HepG2 (cell line): ENCODE results near the gene MAPK8IP3. TPM values are rescaled to one million over a fixed set of nuclear protein-coding genes. Genes with fewer than 3 reads are reported as not detected.
A peak's percentile ranks its signal among the peaks of the same experiment; 100 is the strongest.

Experiments used
- ATAC-seq: fragments of 200-7000 bp; cut with Tn5 transposase; 3 replicates; pipeline ENCODE4 v1.9.1; 2020; ENCODE audit warnings: mild to moderate bottlenecking, moderate library complexity
- BruUV-seq: library from RNA; stranded (reverse); fragments of 400-500 nt; replicated peaks from 2 replicates; lab custom pipeline; 2021; lab: Mats Ljungman, UMichigan
- CTCF ChIA-PET: fragments of 300-600 bp; formaldehyde crosslinking; extraction: SDS; loops from one replicate; lab custom pipeline; 2021; ENCODE audit warnings: low total read pairs, inconsistent platforms, low intra/inter-chr PET ratio; lab: Yijun Ruan, JAX
- POLR2A ChIA-PET: fragments of 350-600 bp; sonication (Branson Sonifier 250); formaldehyde crosslinking; loops from one replicate; lab custom pipeline; 2020; ENCODE audit warnings: antibody characterized with exemption, inconsistent platforms; lab: Yijun Ruan, JAX
- DNase-seq: peaks from one replicate; pipeline ENCODE4 v3.0.0-alpha.2; 2015; ENCODE audit warnings: low spot score
- FAIRE-seq: peaks from 3 replicates; lab custom pipeline; 2011; peaks lifted over from hg19 to GRCh38; lab: Jason Lieb, UNC
- H2AFZ ChIP-seq: one replicate; pipeline ENCODE4 v1.6.1; 2011; ENCODE audit warnings: low read length, inconsistent platforms
- H3K27ac ChIP-seq: fragments of 300-600 bp; 3 replicates; pipeline ENCODE4 v1.8.0; 2011; ENCODE audit warnings: mixed run types, mild to moderate bottlenecking, mixed read lengths, low read length, inconsistent platforms; ENCODE audit not compliant: insufficient read depth; ENCODE audit errors: extremely low read length
- H3K27me3 ChIP-seq, 2 experiments: fragments of 200-600 bp in 1 of 2; 2 replicates in 1 of 2; 3 replicates in 1 of 2; pipeline versions ENCODE4 v1.6.0 to v1.8.0; 2011; ENCODE audit warnings: low read length in 2 of 2, mild to moderate bottlenecking in 2 of 2, moderate library complexity in 2 of 2, inconsistent platforms in 1 of 2; ENCODE audit not compliant: insufficient read depth in 2 of 2, control insufficient read depth in 1 of 2
- H3K36me3 ChIP-seq, 2 experiments: fragments of 200-600 bp in 1 of 2; replicated peaks in 1 of 2; 2 replicates in 1 of 2; 3 replicates in 1 of 2; pipeline versions ENCODE4 v1.5.1 to v1.8.0; 2011; ENCODE audit warnings: low read length in 2 of 2, inconsistent platforms in 1 of 2; ENCODE audit not compliant: insufficient read depth in 2 of 2, control insufficient read depth in 1 of 2
- H3K4me1 ChIP-seq: 2 replicates; pipeline ENCODE4 v1.5.1; 2012; ENCODE audit warnings: low read length, inconsistent platforms; ENCODE audit not compliant: insufficient read depth
- H3K4me2 ChIP-seq: 2 replicates; pipeline ENCODE4 v1.6.0; 2011; ENCODE audit warnings: low read depth, low read length, inconsistent platforms
- H3K4me3 ChIP-seq, 3 experiments: fragments of 200-600 bp in 1 of 3; sonication (generic), shearing (Covaris generic) in 1 of 3; replicated peaks in 1 of 3; 2 replicates each; pipeline ENCODE4 v1.5.1; 2011 to 2016; ENCODE audit warnings: low read length in 3 of 3, inconsistent platforms in 2 of 3, low read depth in 2 of 3, mild to moderate bottlenecking in 2 of 3, control low read depth in 1 of 3, mixed read lengths in 1 of 3; ENCODE audit not compliant: insufficient read depth in 1 of 3
- H3K79me2 ChIP-seq: one replicate; pipeline ENCODE4 v1.6.1; 2011; ENCODE audit warnings: low read length, inconsistent platforms; ENCODE audit not compliant: insufficient read depth
- H3K9ac ChIP-seq: 2 replicates; pipeline ENCODE4 v1.6.0; 2011; ENCODE audit warnings: mild to moderate bottlenecking, low read depth, low read length, inconsistent platforms; ENCODE audit not compliant: insufficient read depth
- H3K9me3 ChIP-seq: 2 replicates; pipeline ENCODE4 v1.5.1; 2012; ENCODE audit warnings: mild to moderate bottlenecking, low read length
- H4K20me1 ChIP-seq: 2 replicates; pipeline ENCODE4 v1.6.0; 2011; ENCODE audit warnings: inconsistent platforms, mild to moderate bottlenecking, low read length, moderate library complexity; ENCODE audit not compliant: insufficient read depth
- GATA4 ChIP-seq: sonication (generic); IDR thresholded peaks from 2 replicates; pipeline ENCODE4 v1.6.1; 2016; ENCODE audit warnings: antibody characterized with exemption, low read depth, borderline replicate concordance
- HOXA5 ChIP-seq: sonication (generic); formaldehyde crosslinking; IDR thresholded peaks from 2 replicates; pipeline ENCODE4 v1.4.0; 2020; ENCODE audit warnings: missing genetic modification reagents
- KLF12 ChIP-seq: sonication (generic); formaldehyde crosslinking; IDR thresholded peaks from 2 replicates; pipeline ENCODE4 v1.4.0; 2020; ENCODE audit warnings: missing genetic modification reagents, borderline replicate concordance
- MAFK ChIP-seq, 2 experiments: IDR thresholded peaks in 1 of 2; conservative IDR thresholded peaks in 1 of 2; 2 replicates each; pipeline ENCODE4 v1.6.1; 2011; ENCODE audit warnings: improper control_type of control experiment in 2 of 2, low read length in 2 of 2
- NFE2L1 ChIP-seq: sonication (generic); formaldehyde crosslinking; IDR thresholded peaks from 2 replicates; pipeline ENCODE4 v1.4.0; 2020; ENCODE audit warnings: missing genetic modification reagents, mild to moderate bottlenecking, borderline replicate concordance
- POLR2A ChIP-seq, 2 experiments: IDR thresholded peaks; 2 replicates each; pipeline ENCODE4 v1.6.1; 2011; ENCODE audit warnings: low read depth in 2 of 2, low read length in 2 of 2, mild to moderate bottlenecking in 1 of 2, moderate library complexity in 1 of 2; ENCODE audit not compliant: insufficient read depth in 1 of 2
- ZBTB44 ChIP-seq: sonication (generic); formaldehyde crosslinking; IDR thresholded peaks from 2 replicates; pipeline ENCODE4 v1.4.0; 2020; ENCODE audit warnings: missing genetic modification reagents
- ZNF550 ChIP-seq: sonication (generic); formaldehyde crosslinking; IDR thresholded peaks from 2 replicates; pipeline ENCODE4 v1.4.0; 2020; ENCODE audit warnings: mild to moderate bottlenecking, missing genetic modification reagents, borderline replicate concordance
- ZNF674 ChIP-seq: sonication (generic); formaldehyde crosslinking; IDR thresholded peaks from 2 replicates; pipeline ENCODE4 v1.5.0; 2020; ENCODE audit warnings: low read depth, mild to moderate bottlenecking, missing genetic modification reagents
- WGBS: methylation state at CpG from one replicate; pipeline ENCODE4 v1.1.6; 2017; ENCODE audit warnings: low lambda C conversion rate; 5-methylcytosine and 5-hydroxymethylcytosine counted together
- in situ Hi-C: cut with HindIII; loops from 2 replicates; pipeline ENCODE4 v1.10.0; 2017; ENCODE audit warnings: low pct_unique_long_range_greater_than_20kb; ENCODE audit not compliant: extremely low pct_ligation_motif_present
- intact Hi-C: fragments of 100-400 bp; cut with micrococcal nuclease; formaldehyde crosslinking; loops from one replicate; pipeline ENCODE4 v1.10.0; 2022; ENCODE audit not compliant: unreplicated experiment
- polyA plus RNA-seq, 8 experiments: library from polyadenylated mRNA; depleted of rRNA in 3 of 8; stranded (reverse) in 7 of 8; unstranded in 1 of 8; fragments of >200 nt; fragmentation: Illumina TruSeq in 4 of 8; extraction: Trizol in 4 of 8; gene quantifications; 2 replicates each; pipeline versions ENCODE4 v1.2.1 to v1.2.3, GENCODE V29; 2011 to 2016; ENCODE audit warnings: low read depth in 4 of 8, missing spikeins in 1 of 8, mixed read lengths in 1 of 8; ENCODE audit not compliant: insufficient read depth in 1 of 8
- total RNA-seq, 5 experiments: library from RNA; depleted of rRNA; stranded (reverse); fragments of >200 nt; fragmentation: Illumina TruSeq; extraction: Trizol; gene quantifications; 2 replicates each; pipeline ENCODE4 v1.2.3, GENCODE V29; 2016; ENCODE audit warnings: low read depth in 1 of 5
- TF ChIP-seq, protein P1 (sequence below): IDR thresholded peaks from 2 replicates; pipeline ENCODE4 v1.6.1; 2016; ENCODE audit warnings: missing genetic modification reagents, missing compliant biosample characterization

MAPK8IP3 gene
- total and polyA plus RNA-seq, 2 of the 13 experiments (the other 11 are each of a cell fraction or from before 2014, with no cell fraction given) = 25.1 to 41.7 TPM

- TF ChIP-seq KLF12 (CRISPR knock-in tag) (no peak), ZNF674 (no peak), MAFK (conservative IDR thresholded peaks at IDR 0.05 in 1 of 2, IDR thresholded peaks at IDR 0.05 in 1 of 2; ENCODE audit: low read length in 2 of 2) (peak; percentile 93 to 95), HOXA5 (CRISPR knock-in tag) (no peak), ZBTB44 (no peak), NFE2L1 (CRISPR knock-in tag) (no peak), ZNF550 (CRISPR knock-in tag) (no peak)
- TF ChIP-seq, protein P1, sequence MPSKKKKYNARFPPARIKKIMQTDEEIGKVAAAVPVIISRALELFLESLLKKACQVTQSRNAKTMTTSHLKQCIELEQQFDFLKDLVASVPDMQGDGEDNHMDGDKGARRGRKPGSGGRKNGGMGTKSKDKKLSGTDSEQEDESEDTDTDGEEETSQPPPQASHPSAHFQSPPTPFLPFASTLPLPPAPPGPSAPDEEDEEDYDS (CRISPR knock-in tag) = no peak
These were observed 27.4 kb upstream of the MAPK8IP3 start (continued) for GRCh38 chr16:1678500-1679098.

DNA sequence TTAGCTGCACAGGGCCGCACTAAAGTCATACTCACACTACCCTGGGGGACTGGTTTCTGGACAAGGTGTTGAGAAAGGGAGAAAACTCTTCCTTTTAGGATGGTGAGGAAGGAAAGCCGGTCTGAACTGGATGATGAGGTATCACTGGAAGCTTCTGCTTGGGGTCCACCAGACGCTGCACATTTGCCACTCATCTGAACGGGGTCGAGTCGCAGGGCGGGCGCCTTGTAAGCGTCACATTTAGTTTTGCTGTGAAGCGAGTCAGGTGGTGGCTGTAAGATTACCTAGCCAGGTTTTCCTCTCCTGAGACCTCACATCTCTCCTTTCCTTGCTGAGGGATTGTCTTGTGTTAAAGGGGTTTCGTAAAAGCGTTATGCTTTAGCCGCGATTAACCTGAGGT lies 25.6 kb upstream of the MAPK8IP3 start:
- Histone ChIP-seq H3K79me2 (peaks cover 60% of the 10 kb centered on the region), H3K4me2 (peak overlapping the region; percentile 93), H3K9ac (0 out of 2 replicates have a peak overlapping the region, but pooled peaks have one; percentile 15), H2AFZ (no peak overlapping the region), H3K4me1 (peaks cover 36% of the 10 kb centered on the region), H3K9me3 (no peaks in the 10 kb centered on the region), H3K27me3 (no peaks in the 10 kb centered on the region; a peak in 1 of 5 replicates), H3K36me3 (peaks cover 4 to 27% of the 10 kb centered on the region in 2 experiments; a peak in 4 of 5 replicates)
- ATAC-seq = no peak
- intact Hi-C loops = no loop called here
- POLR2A ChIA-PET = interaction anchor here (1.4 kb wide), 1 partner anchor 67 kb away, joined by 3 read pairs; no protein-coding TSS in a partner anchor
- WGBS = 90% methylated on average over 14 of the region's 14 CpGs
- TF ChIP-seq POLR2A (IDR thresholded peaks at IDR 0.05; ENCODE audit: insufficient read depth in 1 of 2, low read depth in 2 of 2, low read length in 2 of 2) (0 out of 4 replicates have a peak, but pooled peaks of 1 of the 2 experiments have one; percentile 1), GATA4 (no peak)
- TF ChIP-seq, all 625 proteins: peak for 1
- Histone ChIP-seq H3K4me3 (peak overlapping the region in 1 of 3 experiments; percentile 43; a peak in 1 of 6 replicates), H4K20me1 (0 out of 2 replicates have a peak, but pooled peaks cover 5% of the 10 kb centered on the region), H3K27ac (peak overlapping the region; percentile 26)
- no peak for DNase-seq
- in situ Hi-C loops = no loop called here
- no peak for FAIRE-seq
- no TSS peak for BruUV-seq
- CTCF ChIA-PET = no interaction called here
